Measurements from ENCODE around the gene ABCB10. TPM values are rescaled to one million over a fixed set of nuclear protein-coding genes. Genes with fewer than 3 reads are reported as not detected.
"Not testable (repeated sequence)": the region's sequence is repeated elsewhere in the genome, so short reads cannot be mapped to it uniquely, and the experiment has no call there.

Gene ABCB10
- polyA plus RNA-seq, 1 donor, result 14.9 TPM

GRCh38 chr1:229570891-229571516, 12.5 kb upstream of the ABCB10 start:
- DNase-seq, result no peak

DNA sequence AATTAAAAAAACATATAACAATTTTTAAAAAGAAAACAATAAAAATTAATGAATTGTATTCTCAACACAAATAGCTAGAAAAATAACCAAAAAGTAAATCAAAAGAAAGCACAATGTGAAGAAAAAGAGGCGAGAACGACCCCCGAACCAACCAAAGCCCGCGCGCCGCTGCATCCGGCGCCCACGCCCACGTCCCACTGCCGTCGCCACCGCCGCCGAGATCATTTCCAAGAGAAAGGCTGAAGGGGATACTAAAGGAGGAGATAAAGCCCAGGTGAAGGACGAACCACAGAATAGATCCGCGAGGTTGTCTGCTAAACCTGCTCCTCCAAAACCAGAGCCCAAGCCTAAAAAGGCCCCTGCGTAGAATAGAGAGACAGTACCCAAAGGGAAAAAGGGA, 11.8 kb upstream of the ABCB10 start:
- no peak for DNase-seq

- no peak for DNase-seq
Measured at GRCh38 chr1:229567109-229567868, 8.8 kb upstream of the ABCB10 start.

GRCh38 chr1:229563701-229564100, 5.2 kb upstream of the ABCB10 start:
- DNase-seq, result no peak

DNA sequence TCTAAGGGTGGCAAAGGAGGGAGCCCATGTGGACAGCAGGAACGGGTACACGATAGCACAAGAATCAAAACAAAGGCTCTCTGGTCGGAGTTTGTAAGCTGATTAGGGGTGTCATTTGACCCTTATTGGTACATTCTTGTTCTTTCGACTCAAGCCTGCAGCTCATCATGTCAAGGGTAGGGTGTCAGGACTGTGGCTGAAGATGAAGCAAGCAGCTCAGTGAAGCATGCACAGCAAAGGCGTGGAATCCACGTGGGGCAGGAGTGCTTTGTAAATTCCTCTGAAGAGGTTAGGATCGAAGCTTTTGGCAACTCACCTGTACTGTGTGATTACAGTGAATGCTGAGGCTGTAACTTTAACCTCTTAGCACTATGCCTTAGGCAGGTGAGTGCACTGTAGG, 4.7 kb upstream of the ABCB10 start:
- DNase-seq, result no peak

DNA sequence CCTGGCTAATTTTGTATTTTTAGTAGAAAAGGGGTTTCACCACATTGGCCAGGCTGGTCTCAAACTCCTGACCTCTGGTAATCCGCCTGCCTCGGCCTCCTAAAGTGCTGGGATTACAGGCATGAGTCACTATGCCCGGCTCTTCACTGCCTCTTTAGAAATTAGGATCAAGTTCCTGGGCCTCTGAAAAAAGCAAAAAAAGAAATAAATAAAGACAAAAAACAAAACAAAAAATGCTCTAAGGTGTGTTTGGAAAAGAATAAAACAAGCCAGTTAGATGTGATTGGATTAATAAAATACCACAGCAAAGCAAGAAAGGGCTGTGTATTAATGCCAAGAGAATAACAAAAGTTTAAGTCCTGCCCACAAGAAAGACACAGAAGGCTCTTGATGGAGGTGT, 4.2 kb upstream of the ABCB10 start:
- no peak for DNase-seq

GRCh38 chr1:229561141-229561540, 2.6 kb upstream of the ABCB10 start:
- no peak for DNase-seq

- not testable (repeated sequence) for DNase-seq
Measured at GRCh38 chr1:229560124-229560523, 1.6 kb upstream of the ABCB10 start.

GRCh38 chr1:229559336-229559801, 862 bp upstream of the ABCB10 start:
- DNase-seq, result not testable (repeated sequence)

- DNase-seq, result peak; percentile 20
Measured at GRCh38 chr1:229557913-229558414, 543 bp downstream of the ABCB10 start.

DNA sequence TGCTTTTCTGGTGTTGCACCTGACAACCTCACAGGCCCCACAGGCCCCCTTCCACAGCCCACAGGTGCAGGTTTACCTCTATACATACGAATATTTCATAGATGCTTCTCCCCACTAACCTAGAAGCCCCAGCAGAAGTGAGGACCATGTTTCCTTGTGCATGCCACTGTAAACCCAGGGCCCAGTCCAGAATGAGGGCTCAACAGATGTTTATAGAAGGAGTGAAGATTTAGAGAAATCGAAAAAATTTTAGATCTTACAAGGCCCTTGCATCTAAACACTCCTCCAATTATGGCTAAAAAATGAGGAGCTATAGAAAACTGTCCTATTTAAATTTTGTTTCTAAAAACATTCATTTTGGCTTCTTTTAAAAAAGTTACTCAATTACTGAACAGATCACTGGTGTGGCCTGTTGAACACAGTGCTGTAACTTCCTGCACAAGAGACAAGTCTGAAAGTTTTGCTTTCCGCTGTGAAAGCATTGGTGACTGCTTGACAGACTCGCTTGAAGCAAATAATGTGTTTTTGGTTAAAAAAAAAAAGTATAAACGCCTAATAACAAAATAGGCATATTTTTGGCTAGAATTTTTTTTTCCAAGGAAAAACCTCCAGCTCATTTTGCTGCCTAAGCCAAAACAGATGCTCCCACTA, 1.2 kb downstream of the ABCB10 start:
- no peak for DNase-seq

GRCh38 chr1:229554886-229555621, 3.5 kb downstream of the ABCB10 start:
- DNase-seq, result no peak

DNA sequence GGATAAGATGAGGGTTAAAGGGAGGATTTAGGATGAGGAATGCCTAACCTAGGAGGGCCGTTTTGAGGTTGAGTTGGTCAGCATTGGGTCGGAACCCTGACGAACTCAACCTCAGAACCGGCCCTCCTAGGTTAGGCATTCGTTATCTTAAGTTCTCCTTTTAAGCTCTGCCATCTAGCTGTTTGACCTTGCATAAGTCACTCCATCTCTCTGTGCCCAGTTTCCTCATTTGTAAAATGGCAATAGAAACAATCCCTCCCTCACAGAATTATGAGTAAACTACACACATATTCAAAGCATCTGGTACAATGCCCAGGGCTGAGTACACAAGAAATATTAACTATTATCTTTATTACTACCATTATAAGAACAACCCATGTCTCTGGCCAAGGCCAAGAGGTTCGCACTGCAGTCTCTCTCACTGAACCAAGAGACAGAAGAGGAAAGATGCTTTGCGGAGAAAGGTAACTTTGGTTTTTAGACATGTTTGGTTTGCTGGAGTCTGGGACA, 4.8 kb downstream of the ABCB10 start:
- no peak for DNase-seq

GRCh38 chr1:229552732-229553131, 5.8 kb downstream of the ABCB10 start:
- no peak for DNase-seq

DNA sequence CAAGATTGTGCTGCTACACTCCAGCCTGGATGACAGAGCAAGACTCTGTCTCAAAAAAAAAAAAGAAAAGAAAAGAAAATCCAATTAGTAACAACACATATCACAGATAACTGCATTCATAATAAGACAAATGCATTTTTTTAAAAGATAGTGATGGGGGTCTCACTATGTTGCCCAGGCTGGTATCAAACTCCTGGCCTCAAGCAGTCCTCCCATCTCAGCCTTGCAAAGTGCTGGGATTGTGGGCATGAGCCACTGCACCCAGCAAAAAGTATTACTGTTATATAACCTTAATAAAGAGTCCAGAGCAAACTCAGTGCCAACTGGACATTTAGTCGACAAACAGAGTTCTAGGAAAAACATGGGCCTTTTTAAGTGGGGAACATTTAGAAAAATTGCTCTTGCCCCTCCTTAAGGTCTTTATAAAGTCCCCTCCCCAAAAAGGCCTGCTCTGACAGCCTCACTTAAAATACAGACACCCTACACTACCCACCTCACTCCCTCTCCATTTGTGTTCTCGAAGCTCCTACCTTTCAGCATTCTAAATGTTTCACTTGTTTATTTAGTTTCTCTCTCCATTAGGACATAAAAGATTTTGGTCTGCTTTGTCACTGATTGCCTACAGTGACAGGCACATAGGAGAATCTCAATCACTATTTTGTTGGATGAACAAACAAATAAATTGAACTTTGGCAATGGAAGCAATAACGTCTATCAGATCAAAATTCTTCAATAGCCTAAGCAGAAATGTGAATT, 7.5 kb downstream of the ABCB10 start:
- no peak for DNase-seq

DNA sequence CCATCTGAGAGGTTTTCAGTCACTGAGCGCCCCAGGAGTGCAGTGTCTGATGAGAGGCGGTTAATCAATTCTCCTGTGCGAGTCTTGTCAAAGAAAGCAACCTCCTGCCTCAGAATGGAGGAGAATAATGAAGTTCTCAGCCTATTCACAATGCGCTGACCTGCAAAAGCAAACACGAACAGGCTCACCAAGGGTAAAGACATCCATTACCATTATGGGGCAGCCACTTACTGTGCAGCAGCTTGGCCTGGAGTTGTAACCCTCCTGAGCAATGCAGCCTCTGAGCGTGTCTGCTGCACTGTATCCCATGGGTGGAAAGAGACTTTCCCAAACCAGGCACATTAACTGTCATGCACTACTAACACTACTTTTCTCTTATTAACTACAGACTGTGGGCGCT, 11.0 kb downstream of the ABCB10 start:
- no peak for DNase-seq

GRCh38 chr1:229544587-229544986, 13.9 kb downstream of the ABCB10 start:
- no peak for DNase-seq

GRCh38 chr1:229539863-229540506, 18.5 kb downstream of the ABCB10 start:
- DNase-seq, result no peak

- no peak for DNase-seq
Measured at GRCh38 chr1:229538945-229539344, 19.6 kb downstream of the ABCB10 start.

DNA sequence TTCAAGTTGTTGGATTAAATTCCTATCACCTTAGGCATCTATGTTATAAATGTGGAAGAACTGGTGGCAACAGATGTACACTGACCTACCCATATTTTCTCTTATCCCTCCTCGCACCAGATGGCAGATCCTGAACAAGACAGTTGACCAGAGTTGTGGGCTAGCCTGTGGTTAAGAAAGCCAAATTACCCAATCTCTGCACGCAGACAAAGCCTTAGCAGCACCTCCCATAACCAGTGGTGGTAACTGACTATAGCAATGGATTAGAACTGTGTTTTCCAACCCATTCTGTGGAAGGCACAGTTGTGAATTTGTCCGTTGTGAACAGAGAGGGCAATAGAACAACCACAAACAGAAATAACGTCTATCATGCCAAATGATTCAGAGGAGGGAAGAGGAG, 20.6 kb downstream of the ABCB10 start:
- no peak for DNase-seq

- no peak for DNase-seq
Measured at GRCh38 chr1:229536982-229537381, 21.5 kb downstream of the ABCB10 start.
